HG03575 (cell line): ENCODE results near the gene GM2A.
"Not testable (repeated sequence)": the region's sequence is repeated elsewhere in the genome, so short reads cannot be mapped to it uniquely, and the experiment has no call there.

Experiments
- ATAC-seq: cut with Tn5 transposase; IDR thresholded peaks from one replicate; pipeline ENCODE4 v1.9.1; 2021; ENCODE audit not compliant: unreplicated experiment, insufficient number of reproducible peaks, low FRiP score; ENCODE audit errors: extremely low read depth

GM2A gene

DNA sequence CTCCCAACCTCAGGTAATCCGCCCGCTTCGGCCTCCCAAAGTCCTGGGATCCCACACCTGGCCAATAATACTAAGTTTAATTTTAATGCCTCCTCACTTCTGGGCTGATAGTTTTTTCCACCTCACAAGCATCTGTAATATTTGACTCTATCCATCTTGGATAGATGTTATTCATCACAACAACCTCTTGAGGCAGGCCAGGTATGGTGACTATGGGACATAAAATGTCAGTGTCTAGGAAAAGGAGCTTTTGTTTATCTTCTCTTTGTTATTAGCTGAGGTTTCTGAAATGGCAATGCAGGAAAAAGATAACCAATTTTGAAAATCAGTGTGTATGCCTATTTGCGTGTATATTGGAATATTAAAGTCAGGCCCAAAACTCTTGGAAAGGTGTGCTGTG, 27.9 kb upstream of the GM2A start:
- no peak for ATAC-seq

GRCh38 chr5:151225475-151225874, 27.5 kb upstream of the GM2A start:
- ATAC-seq = no peak

DNA sequence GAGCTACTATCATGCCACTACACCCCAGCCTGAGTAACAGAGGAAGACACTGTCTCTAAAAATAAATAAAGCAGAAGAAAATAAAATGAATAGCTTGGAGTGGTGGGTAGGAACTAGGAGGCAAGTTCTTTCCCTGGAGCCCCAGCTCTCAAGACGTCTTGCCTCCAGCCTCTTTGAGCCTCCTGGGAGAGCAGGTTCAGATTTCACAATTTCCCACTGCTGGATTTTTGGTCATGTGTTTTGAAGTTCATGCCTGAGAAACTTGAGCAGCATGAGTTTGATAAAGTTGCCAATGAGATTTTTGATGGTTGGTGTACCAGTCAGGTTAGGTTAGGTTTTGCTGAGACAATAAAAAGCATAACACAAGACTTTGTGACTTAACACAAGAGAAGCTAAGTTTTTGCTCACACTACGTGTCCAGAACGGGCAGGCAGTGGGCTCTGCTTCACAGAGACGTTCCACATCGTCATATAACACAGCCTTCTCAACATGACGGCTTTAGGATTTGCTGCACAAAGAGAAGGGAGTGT, 25.0 kb upstream of the GM2A start:
- ATAC-seq = no peak

GRCh38 chr5:151228986-151229385, 24.0 kb upstream of the GM2A start:
- no peak for ATAC-seq

DNA sequence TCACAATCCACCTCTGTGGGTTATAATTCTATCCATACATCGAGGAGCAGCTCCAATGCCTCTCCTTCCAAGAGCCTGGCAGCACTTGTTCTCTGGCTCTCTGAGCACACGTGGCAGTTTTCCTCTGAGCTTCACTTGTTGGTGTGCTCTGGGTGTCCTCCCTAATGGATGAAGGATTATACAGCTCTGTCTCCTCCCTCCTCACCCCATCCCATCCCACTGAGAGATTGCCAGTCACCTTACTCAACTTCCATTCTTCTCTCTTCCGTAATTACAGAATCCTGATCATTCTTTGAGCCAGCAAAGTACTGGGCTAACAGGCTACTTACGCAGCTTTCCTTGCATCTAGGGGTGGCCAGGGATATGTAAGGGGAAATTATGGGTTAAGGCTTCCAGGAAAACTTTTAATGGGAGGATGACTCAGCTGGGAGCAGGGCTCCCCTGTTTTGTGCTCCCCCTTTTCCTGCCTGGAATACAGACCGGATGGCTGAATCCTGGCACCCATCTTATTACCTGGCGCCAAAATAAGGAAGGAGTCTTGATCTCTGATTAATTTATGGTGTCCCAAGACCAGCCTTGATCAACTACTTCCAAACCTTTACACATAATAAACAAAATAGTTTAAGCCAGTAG, 22.8 kb upstream of the GM2A start:
- no peak for ATAC-seq

DNA sequence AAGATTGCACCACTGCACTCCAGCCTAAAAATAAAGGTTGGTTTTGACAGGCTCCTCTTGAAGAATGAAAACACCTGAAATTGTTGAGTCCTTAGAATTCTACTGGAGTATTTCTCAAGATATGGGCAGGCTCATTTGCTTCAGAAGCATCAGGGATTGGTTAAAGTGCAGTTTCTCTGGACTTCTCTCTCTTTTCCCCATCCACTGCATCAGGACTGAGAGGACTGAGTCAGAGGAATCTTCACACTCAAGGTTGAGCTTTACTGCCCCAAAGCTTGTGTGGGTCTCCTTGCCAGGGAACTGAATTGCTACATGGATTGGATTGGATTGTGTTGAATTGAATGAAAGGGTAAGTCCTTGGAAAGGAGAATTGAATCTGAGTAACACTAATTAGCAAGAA, 21.6 kb upstream of the GM2A start:
- ATAC-seq = no peak

GRCh38 chr5:151233616-151234085, 19.3 kb upstream of the GM2A start:
- peak; percentile 52 for ATAC-seq

- ATAC-seq = peak; percentile 52
These were observed 18.3 kb upstream of the GM2A start for GRCh38 chr5:151234476-151235238.

- not testable (repeated sequence) for ATAC-seq
These were observed 17.8 kb upstream of the GM2A start for GRCh38 chr5:151235239-151235571.

DNA sequence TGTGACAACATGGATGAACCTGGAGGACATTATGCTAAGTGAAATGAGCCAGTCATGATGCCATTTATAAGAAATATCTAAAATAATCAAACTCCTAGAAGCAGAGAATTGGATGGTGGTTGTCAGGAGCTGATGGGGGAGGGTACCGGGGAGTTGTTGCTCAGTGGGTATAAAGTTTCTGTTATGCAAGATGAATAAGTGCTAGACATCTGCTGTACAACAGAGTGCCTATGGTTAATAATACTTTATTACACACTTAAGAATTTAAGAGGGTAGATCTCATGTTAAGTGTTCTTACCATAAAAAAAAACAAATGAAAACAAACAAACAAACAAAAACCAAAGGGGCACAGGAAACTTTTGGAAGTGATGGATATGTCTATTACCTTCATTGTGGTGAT, 16.1 kb upstream of the GM2A start:
- ATAC-seq = no peak

GRCh38 chr5:151237685-151238084, 15.3 kb upstream of the GM2A start:
- no peak for ATAC-seq

DNA sequence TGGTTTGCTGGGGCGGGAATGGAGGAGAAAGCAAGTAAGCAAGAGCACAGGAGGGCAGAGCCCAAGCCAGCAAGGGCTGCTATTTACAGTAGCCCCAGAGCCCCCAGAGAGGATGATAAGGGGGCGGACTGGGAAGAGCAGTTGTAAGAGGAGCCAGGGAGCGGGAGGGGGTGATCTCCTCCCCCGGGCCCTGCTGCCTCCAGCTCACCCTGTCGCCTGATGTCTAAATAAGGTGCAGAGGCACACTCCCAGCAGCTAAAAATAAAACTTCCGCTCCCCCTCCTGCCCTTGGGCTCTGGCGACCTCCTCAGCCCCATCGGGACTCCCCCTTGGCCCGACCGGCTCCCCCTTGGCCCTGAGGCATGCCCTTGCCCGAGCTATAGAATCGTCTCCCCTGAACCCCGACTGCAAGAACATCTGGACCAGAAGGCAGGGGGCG, 14.7 kb upstream of the GM2A start:
- no peak for ATAC-seq

- no peak for ATAC-seq
These were observed 13.6 kb upstream of the GM2A start for GRCh38 chr5:151239237-151239861.

- ATAC-seq = not testable (repeated sequence)
These were observed 12.6 kb upstream of the GM2A start for GRCh38 chr5:151240268-151240835.

- ATAC-seq = no peak
These were observed 11.9 kb upstream of the GM2A start for GRCh38 chr5:151240924-151241635.

GRCh38 chr5:151243127-151243526, 9.9 kb upstream of the GM2A start:
- no peak for ATAC-seq

DNA sequence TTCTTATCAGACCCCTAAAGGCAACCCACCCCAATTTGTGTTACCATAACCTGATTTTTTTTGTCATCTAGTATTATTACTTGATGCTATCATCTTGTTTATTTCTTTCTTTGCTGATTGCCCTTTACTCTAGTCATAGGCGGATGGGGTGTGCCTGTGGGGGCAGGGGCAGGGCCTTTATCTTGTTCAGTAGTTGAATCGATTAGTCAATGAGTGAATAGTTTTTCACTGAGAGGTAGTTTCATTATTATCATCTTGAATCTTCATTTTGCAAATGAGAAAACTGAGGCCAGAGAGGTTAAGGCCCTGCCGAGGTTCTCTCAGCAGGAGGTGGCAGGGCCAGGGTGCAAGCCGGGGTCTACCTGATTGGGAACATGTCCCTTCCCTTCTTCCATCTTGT, 9.4 kb upstream of the GM2A start:
- ATAC-seq = no peak

DNA sequence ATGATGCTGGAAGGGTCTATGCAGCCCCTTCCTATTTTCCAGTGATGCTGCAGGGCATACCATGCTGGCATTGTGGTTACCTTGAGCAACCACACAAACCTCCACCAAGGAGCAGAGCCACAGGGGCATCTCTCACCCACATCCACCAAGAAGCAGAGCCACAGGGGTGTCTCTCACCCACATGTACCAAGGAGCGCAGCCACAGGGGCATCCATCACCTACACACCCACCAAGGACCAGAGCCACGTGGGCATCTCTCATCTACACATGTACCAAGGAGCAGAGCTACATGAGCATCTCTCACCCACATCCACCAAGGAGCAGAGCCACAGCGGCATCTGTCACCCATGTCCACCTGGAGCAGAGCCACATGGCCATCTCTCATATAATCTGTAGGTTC, 8.8 kb upstream of the GM2A start:
- no peak for ATAC-seq

- ATAC-seq = no peak
These were observed 7.2 kb upstream of the GM2A start for GRCh38 chr5:151245680-151246219.
